IMR-90 (cell line): Measurements from ENCODE around the gene ARID3C.

Source experiments
- BHLHE40 ChIP-seq: fragments of 150-350 bp; IDR thresholded peaks from 2 replicates; pipeline ENCODE4 v1.6.1; 2016; ENCODE audit warnings: mild to moderate bottlenecking, low read depth, low read length
- CEBPB ChIP-seq: IDR thresholded peaks from 2 replicates; pipeline ENCODE4 v1.6.1; 2012; ENCODE audit warnings: low read depth, low read length, improper control_type of control experiment
- ELK1 ChIP-seq: fragments of 150-350 bp; IDR thresholded peaks from 2 replicates; pipeline ENCODE4 v1.6.1; 2016; ENCODE audit warnings: low read depth, mild to moderate bottlenecking, low read length, moderate library complexity, borderline replicate concordance
- FOS ChIP-seq: fragments of 150-350 bp; IDR thresholded peaks from 2 replicates; pipeline ENCODE4 v1.6.1; 2016; ENCODE audit warnings: low read depth, low read length
- MAFK ChIP-seq: IDR thresholded peaks from 2 replicates; pipeline ENCODE4 v1.6.1; 2012; ENCODE audit warnings: low read depth, low read length, improper control_type of control experiment
- MXI1 ChIP-seq: IDR thresholded peaks from 2 replicates; pipeline ENCODE4 v1.6.1; 2012; ENCODE audit warnings: low read depth, mild to moderate bottlenecking, low read length, moderate library complexity, borderline replicate concordance
- NFE2L2 ChIP-seq: fragments of 150-350 bp; IDR thresholded peaks from 2 replicates; pipeline ENCODE4 v1.6.1; 2016; ENCODE audit warnings: low read depth, mild to moderate bottlenecking, low read length
- POLR2A ChIP-seq: IDR thresholded peaks from 2 replicates; pipeline ENCODE4 v1.6.1; 2012; ENCODE audit warnings: mild to moderate bottlenecking, low read depth, low read length
- RAD21 ChIP-seq: IDR thresholded peaks from 2 replicates; pipeline ENCODE4 v1.6.1; 2012; ENCODE audit warnings: low read length, improper control_type of control experiment
- RCOR1 ChIP-seq: IDR thresholded peaks from 2 replicates; pipeline ENCODE4 v1.6.1; 2012; ENCODE audit warnings: mild to moderate bottlenecking, low read length, improper control_type of control experiment; ENCODE audit not compliant: insufficient replicate concordance
- SMC3 ChIP-seq: fragments of 150-350 bp; IDR thresholded peaks from 2 replicates; pipeline ENCODE4 v1.6.1; 2016; ENCODE audit warnings: low read depth, mild to moderate bottlenecking, antibody characterized with exemption, low read length, moderate library complexity
- USF2 ChIP-seq: fragments of 150-350 bp; IDR thresholded peaks from 2 replicates; pipeline ENCODE4 v1.6.1; 2017; ENCODE audit warnings: mild to moderate bottlenecking, antibody characterized with exemption, low read length, low read depth
- TF ChIP-seq, protein P1 (sequence below): conservative IDR thresholded peaks from 2 replicates; pipeline ENCODE4 v1.5.1; 2012; ENCODE audit warnings: mild to moderate bottlenecking, low read depth, low read length, improper control_type of control experiment

GRCh38 chr9:34634551-34635248 lies 5.8 kb upstream of the ARID3C start:
- TF ChIP-seq, protein P1, sequence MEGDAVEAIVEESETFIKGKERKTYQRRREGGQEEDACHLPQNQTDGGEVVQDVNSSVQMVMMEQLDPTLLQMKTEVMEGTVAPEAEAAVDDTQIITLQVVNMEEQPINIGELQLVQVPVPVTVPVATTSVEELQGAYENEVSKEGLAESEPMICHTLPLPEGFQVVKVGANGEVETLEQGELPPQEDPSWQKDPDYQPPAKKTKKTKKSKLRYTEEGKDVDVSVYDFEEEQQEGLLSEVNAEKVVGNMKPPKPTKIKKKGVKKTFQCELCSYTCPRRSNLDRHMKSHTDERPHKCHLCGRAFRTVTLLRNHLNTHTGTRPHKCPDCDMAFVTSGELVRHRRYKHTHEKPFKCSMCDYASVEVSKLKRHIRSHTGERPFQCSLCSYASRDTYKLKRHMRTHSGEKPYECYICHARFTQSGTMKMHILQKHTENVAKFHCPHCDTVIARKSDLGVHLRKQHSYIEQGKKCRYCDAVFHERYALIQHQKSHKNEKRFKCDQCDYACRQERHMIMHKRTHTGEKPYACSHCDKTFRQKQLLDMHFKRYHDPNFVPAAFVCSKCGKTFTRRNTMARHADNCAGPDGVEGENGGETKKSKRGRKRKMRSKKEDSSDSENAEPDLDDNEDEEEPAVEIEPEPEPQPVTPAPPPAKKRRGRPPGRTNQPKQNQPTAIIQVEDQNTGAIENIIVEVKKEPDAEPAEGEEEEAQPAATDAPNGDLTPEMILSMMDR, result no peak
- TF ChIP-seq POLR2A, result no peak
- TF ChIP-seq USF2, result no peak
- TF ChIP-seq CEBPB, result no peak
- no peak for TF ChIP-seq MAFK
- no peak for TF ChIP-seq MXI1
- no peak for TF ChIP-seq SMC3
- TF ChIP-seq RCOR1, result no peak
- no peak for TF ChIP-seq NFE2L2
- no peak for TF ChIP-seq RAD21
- no peak for TF ChIP-seq BHLHE40
- TF ChIP-seq FOS, result no peak
- no peak for TF ChIP-seq ELK1
